Stimulated activated CD8-positive, alpha-beta memory T cell treated with anti-CD3 and anti-CD28 coated beads, Interleukin-12 subunit alpha, Interleukin-12 subunit beta, amount 100 ng/mL, for 1 hour (primary cell): Measurements from ENCODE around the gene CLINT1.

Source experiments
- DNase-seq: peaks from one replicate; pipeline ENCODE4 v3.0.0-alpha.2; 2020; ENCODE audit warnings: low read depth

CLINT1 gene

DNA sequence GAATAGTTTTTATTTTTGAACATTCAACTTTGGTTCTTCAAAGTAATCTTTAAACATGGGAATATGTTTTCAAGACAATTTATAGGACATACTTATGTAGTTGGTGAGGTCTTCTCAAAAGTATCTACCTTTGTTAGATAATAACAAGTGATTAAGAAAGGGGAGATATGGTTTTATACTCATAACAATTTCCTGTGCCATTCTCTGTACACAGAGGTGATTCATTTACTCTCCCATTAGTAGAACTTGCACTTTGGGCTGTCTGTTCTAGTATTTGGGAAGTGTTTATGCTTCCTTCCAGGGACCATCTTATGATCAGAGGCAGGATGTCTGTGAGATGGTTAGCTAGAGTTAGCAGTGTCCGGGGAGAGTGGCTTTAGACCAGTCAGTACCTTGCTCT is 100.2 kb downstream of the CLINT1 start:
- no peak for DNase-seq

DNA sequence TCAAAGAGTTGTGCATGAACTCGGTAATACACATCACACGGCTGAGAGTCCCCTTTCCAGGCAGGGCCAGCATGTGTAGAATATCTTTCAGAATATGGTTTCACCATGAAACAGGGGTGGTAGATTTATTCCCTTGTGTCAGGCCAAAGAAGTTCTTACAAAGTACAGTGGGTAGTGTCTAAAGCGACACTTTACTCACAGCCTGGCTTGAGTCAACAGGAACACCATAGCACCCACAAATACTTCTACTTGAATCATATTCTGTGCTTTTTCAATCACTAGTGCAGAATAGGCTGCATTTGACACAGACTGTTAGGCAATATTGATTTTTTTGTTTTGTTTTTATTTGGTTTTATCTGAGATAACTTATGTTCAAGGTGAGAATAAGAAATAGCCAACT is 102.8 kb downstream of the CLINT1 start:
- DNase-seq, result no peak

DNA sequence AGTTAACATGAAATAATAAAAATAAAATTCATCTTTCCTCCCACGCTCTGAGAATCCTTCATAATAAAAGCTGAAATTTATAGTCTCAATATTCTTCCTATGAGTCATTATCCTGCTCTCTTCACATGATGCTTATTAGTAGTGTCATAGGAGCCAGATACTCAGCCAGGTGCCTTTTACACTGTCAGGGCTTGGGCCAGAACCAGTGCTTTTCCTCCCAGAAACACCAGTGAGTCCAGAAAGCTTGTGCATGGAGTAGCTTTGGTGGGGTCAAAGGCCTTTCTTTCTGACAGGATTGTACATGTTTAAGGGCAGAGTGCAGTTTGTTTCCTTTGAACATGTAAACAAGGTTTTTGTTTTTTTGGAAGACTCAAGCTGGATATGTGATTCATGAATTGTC is 108.6 kb downstream of the CLINT1 start:
- DNase-seq, result no peak

DNA sequence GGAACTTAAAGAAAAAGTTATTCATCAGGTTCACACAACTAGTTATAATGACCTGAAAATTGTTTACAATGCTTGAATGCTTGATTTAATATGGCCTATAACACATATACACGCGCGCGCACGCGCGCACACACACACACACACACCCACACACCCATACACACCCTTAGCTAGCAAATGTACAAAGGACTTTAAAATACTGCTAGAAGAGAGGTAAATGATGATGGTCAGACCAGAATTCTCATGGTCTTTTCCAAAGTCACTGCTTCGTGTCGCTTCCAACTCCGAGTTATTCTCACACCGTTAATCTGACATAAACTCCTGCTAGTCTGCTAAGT is 109.5 kb downstream of the CLINT1 start:
- DNase-seq, result no peak

DNA sequence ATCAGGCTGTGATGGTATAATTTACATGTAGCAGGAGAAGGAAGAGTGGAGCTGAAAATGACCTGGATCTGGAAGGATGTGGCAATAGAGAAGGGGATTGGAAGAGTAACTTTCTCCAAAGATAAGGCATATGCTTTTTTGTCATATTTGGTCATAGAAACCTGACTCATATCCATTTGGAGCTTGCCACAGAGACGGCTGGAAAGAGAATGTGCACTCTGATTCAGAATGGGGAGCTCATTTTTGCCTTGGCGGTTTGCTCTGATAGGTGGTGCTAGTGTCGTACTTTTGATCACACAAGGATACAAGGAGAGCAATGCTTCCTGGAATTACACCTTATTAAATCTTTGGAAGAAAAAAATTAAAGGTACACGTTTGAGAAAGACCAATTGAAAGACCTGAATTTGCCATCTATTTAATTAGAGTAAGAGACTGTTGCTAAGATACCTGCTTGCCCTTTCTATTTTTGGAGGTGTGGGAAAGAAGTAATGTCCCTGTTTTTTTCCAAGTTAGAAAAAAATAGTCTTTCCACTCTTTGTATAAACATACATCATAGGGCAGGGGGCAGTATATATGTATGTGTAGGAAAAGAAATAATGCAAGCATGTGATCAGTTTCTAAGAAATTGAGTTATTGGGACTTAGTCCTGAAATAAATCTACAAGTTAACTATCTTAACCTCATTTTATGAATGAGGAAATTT is 110.0 kb downstream of the CLINT1 start:
- DNase-seq, result no peak

DNA sequence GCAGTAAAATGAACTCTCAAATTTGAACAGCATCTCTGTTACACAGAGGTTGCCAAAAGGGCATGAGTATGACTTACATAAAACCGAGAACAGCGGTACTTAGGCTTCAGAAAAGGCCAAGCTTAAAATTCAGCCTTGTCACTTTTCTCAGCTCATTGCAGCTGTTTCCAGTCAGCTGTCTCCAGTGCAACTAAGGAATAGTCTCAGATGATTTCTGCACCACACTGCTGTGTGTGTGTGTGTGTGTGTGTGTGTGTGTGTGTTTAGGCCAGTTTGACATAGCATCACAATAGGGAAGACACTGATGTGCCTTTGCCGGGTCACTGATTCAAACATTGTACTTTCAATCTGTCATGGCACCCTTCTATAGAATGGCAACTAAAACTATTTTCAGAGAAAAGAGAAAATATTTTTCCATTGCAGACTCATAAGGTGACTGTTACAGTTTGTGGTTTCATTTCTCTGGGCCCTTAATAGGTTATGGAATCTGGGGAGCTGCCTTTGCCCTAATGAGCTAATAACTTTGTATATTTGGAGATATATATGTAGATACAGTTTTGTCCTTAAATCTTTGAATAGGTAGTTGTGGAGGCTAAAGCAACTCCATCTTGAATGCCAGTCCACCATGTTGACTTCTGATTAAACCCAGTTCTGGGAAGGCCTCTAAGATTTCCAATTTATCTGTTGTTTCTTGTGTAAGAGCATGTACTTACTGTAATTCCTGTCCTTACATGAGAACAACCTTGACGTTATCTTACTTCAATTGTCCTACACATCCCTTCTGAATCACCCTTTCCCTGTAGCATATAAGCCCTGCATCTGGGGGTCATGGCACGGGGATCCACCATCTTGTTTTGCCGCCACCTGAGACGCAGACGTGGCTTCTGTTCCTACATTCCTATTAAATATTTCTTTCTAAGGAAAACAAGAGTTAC is 110.9 kb downstream of the CLINT1 start:
- no peak for DNase-seq

DNA sequence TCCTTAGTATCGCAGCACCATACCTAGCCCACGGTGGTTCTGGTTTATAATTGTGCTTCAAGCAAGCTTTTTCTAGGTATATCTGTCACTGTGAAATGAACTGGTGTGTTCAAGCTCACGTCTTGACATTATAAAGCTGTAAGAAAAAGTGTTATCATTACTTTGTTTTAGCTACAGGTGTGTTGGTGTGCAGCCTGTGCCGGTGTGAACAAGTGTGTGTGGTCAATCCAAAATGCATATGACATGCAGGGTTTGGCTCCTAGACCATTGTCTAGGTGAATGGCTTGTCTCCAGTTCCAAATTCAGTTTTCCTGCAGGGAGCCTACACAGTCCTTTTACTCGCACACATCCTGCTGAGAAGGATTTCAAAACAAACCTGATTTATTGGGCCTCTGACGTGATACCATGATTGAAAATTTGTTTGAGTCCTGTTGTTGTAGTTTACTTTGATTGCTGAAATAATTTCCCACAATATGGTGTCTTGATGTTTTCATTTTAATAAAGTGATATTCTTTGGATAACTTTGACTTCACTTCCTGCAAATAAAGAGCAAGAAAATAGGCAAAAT is 111.7 kb downstream of the CLINT1 start:
- DNase-seq, result no peak

DNA sequence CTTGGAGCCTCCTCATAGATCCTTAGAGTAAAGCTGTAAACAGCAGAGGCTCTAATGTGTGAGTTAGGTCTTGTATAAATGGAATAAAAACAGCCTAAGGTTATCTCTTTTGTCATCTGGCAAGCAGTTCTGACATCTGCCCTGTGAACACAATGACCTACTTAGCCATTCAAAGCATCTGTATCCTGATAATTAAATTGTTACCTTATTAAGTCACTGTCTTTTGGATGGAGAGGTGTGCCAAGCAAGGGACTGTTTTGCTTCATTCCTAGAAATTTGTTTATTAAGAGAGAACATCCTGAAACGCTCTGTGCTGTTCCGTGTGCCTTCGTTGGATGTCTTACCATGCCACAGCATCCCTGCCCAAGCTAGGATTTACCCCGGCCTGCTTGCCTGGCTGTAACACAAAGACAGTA is 113.9 kb downstream of the CLINT1 start:
- no peak for DNase-seq

DNA sequence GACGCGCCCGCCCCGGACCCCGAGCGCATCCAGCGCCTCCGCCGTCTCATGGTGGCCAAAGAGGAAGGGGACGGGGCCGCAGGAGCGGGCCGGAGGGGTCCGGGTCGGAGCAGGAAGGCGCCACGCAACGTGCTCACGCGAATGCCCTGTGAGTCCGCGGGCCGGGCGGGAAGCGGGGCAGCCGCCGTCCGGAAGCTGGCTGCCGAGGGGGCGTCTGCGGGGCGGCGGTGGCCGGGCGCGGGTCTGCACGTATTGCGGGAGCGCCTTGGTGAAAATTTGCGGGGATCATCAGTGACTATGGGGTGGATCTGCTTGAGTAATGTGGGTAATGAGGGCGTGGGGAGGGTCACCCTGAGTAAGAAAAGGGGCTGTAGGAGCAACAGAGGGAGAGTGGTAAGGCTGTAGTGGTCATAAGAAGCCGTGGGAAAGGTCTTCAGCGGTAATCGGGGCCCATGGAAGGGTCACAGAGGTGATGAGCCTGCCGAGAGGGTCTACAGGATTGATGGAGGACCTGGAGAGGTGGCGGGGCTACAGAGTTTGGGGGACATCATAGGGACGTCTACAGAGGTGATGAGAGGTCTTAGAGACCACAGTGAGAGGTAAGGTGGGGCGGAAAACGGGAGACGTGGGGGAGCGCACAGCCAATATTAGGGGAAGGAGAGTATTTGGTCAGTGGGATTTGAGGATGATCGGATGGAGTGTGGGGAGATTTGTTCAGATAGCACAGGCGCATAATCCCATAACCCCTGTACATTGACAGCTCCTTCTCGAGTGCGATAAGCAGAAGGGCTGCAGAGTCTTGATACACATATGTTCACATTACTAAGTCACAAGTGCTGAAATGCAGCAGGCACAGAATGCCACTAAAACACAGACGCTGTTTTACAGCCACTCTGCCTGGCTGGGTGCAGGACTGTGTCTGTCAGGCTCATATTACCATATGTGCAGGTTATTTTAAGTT is 114.6 kb downstream of the CLINT1 start:
- DNase-seq, result no peak

DNA sequence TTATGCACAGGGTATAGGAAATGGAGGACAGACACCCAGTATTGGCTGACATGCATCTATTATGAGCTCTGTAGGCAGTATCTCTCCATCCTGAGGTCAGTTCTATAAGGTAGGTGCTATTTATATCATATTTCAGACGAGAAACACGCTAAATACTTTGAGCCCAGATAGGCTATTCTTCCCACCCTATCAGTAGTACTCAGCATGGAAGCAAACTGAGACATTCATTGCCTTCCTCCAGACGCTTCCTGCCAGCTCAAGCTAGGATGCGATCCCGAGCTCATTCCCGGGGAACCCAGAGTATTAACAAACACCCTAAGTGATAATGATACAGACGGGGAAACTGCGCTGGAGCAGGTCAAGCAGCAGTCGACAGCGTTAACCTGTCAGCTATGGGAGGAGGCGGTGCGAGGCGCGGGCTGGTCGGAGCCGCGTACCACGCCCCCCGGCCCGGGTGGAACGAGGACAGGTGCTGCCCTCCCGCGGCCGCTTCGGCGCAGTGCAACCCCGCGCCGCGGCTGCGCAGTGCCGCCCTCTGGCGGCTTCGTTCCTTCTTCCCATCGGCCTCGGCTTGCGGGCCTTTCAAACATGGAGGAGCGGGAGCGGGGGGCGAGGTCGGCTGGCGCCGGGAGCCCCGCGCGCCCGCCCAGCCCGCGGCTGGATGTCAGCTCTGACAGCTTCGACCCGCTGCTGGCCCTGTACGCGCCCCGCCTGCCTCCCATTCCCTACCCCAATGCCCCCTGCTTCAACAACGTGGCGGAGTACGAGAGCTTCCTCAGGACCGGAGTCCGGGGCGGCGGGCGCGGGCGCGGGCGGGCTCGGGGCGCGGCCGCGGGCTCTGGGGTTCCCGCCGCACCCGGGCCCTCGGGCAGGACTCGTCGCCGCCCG is 115.5 kb downstream of the CLINT1 start, which contains the start of gene LSM11:
Gene LSM11 (plus strand): TSS at position 550 of the 888 bp plus-strand sequence. CDS start 39 bp downstream, at position 589.
- DNase-seq, result peak; percentile 83

DNA sequence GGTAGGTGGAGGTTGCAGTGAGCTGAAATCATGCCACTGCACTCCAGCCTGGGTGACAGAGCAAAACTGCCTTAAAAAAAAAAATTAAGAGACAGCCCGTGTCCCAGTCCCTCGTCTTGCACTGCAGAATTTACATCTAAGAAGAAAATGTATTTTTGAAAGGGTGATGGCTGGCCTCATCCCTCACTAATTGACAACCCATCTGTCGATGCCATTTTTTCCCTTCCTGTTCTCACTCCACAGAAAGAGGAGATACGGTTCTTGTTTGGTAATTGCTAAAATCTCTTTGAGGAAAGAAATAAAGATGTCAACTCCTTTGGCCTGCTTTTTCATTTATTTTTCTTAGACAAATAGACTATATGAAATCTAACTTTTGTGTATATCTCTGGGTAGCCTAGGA is 117.8 kb downstream of the CLINT1 start:
- no peak for DNase-seq

DNA sequence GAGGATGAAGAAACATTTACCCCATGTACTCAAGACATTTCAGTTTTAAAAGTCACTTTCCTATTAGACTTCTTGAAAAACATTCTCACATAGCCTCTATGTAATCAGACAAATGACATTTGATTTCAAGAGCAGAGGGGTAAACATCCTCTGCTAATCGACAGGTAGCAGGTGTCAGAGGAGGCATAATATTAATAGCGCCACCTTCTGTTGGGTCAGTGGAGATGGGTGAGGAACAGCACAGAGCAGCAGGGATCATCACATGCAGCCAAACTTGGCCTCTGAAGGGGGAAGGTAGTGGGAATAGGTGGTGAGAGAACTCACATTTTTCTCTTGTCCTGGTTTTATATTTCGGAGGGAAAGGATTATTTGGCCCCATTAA is 118.7 kb downstream of the CLINT1 start:
- DNase-seq, result no peak

DNA sequence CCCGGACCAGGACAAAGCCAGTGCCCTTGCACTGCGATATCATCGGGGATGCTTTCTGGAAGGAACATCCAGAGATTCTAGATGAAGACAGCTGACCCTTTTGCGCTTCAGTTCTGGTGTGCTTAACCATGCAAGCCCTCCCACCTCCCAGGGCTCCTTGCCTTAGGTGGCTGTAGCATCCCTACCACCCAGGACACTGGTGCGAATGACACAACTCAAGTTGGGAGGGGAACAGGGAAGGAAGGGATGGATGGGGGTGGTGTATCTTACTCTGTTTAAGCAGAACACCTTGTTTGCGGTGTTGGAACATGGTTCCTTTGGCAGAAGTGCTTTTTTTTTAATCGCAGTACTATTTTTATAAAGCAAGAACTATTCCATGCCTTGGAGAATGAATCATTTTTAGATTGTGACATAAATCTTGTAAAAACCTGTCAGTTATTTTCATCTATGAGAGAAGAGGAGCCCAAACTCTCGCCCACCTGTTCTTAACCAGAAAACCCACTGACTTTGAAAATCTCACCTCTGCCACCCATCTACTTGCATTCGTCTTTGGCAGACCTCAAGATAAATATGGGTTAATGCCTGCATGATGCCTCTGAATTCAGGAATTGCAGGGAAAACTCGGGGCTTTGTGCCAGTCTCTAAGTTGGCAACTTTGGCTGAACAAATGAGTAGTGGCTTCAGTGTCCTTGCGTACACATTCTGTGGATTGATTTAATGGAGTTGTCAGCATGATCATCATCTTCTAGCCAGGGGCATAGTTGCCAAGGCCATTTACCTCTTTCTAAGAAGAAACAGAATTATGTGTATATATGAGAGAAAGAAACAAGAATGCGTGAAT is 119.3 kb downstream of the CLINT1 start:
- DNase-seq, result no peak

DNA sequence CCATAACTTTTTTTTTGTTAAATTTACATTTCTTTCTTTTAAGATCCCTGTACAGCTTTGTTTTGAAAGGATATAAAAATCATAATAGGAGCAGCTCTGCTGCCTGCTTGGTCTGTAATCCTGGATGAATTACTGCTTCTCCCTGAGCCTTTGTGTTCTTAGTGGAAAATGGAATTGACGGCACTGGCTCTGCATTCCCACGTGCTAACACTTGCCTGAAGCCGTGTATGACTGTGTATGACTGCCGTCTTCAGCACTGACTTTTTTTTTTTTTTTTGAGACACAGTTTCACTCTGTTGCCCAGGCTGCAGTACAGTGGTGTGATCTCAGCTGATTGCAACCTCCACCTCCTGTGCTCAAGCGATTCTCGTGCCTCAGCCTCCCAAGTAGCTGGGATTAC is 123.0 kb downstream of the CLINT1 start:
- no peak for DNase-seq
